Measurements from ENCODE around the gene BCL6. TPM values are rescaled to one million over a fixed set of nuclear protein-coding genes. Genes with fewer than 3 reads are reported as not detected.

BCL6 gene
- total RNA-seq, 1 donor from 2014 or later: 8.9 TPM

GRCh38 chr3:187788984-187789857 is 44.0 kb upstream of the BCL6 start:
- DNase-seq (ENCODE audit: low read depth): no peak
- Histone ChIP-seq H3K36me3 (ENCODE audit: control insufficient read depth, insufficient read depth, low read length) (no peaks in the 10 kb centered on the region), H3K27me3 (ENCODE audit: control insufficient read depth, insufficient read depth, low read length) (no peaks in the 10 kb centered on the region), H3K4me3 (ENCODE audit: low read depth, low read length) (no peak overlapping the region)
- TF ChIP-seq, protein P1, sequence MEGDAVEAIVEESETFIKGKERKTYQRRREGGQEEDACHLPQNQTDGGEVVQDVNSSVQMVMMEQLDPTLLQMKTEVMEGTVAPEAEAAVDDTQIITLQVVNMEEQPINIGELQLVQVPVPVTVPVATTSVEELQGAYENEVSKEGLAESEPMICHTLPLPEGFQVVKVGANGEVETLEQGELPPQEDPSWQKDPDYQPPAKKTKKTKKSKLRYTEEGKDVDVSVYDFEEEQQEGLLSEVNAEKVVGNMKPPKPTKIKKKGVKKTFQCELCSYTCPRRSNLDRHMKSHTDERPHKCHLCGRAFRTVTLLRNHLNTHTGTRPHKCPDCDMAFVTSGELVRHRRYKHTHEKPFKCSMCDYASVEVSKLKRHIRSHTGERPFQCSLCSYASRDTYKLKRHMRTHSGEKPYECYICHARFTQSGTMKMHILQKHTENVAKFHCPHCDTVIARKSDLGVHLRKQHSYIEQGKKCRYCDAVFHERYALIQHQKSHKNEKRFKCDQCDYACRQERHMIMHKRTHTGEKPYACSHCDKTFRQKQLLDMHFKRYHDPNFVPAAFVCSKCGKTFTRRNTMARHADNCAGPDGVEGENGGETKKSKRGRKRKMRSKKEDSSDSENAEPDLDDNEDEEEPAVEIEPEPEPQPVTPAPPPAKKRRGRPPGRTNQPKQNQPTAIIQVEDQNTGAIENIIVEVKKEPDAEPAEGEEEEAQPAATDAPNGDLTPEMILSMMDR (IDR thresholded peaks at IDR 0.05; ENCODE audit: insufficient read depth, low read length, poor library complexity, severe bottlenecking): no peak

DNA sequence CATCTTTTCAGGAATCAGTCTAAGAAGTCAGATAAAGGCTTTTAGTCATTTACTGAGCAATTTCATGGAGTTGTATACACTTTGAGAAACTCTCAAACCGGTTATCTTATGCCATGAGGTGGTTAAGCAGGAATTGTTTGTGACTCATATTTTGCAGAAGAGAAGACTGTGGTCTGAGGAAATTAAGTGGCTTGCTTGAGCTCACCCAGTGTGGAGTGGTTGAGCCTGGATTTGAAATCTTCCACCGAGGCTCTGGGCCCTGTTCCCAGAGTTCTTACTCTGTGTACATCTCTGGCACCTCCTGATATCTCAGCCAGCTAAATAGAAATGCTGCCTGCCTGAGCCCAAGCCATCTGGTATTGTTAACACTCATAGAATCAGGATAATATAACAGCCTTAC is 37.8 kb upstream of the BCL6 start:
- Histone ChIP-seq H3K27me3 (ENCODE audit: control insufficient read depth, insufficient read depth, low read length) (no peaks in the 10 kb centered on the region), H3K4me3 (ENCODE audit: low read depth, low read length) (no peak overlapping the region), H3K36me3 (ENCODE audit: control insufficient read depth, insufficient read depth, low read length) (no peaks in the 10 kb centered on the region)
- peak; percentile 64 for DNase-seq (ENCODE audit: low read depth)
- TF ChIP-seq, protein P1 (IDR thresholded peaks at IDR 0.05; ENCODE audit: insufficient read depth, low read length, poor library complexity, severe bottlenecking): no peak

- TF ChIP-seq, protein P1 (IDR thresholded peaks at IDR 0.05; ENCODE audit: insufficient read depth, low read length, poor library complexity, severe bottlenecking): no peak
- no peak overlapping the region for H3K4me3 ChIP-seq (ENCODE audit: low read depth, low read length)
- no peaks in the 10 kb centered on the region for H3K27me3 ChIP-seq (ENCODE audit: control insufficient read depth, insufficient read depth, low read length)
- DNase-seq (ENCODE audit: low read depth): no peak
- H3K36me3 ChIP-seq (ENCODE audit: control insufficient read depth, insufficient read depth, low read length): no peaks in the 10 kb centered on the region
Observed at GRCh38 chr3:187782006-187782405, 36.7 kb upstream of the BCL6 start.

- H3K36me3 ChIP-seq (ENCODE audit: control insufficient read depth, insufficient read depth, low read length): no peaks in the 10 kb centered on the region
- no peak overlapping the region for H3K4me3 ChIP-seq (ENCODE audit: low read depth, low read length)
- TF ChIP-seq, protein P1 (IDR thresholded peaks at IDR 0.05; ENCODE audit: insufficient read depth, low read length, poor library complexity, severe bottlenecking): no peak
- H3K27me3 ChIP-seq (ENCODE audit: control insufficient read depth, insufficient read depth, low read length): no peaks in the 10 kb centered on the region
- no peak for DNase-seq (ENCODE audit: low read depth)
Observed at GRCh38 chr3:187781001-187781400, 35.7 kb upstream of the BCL6 start.

DNA sequence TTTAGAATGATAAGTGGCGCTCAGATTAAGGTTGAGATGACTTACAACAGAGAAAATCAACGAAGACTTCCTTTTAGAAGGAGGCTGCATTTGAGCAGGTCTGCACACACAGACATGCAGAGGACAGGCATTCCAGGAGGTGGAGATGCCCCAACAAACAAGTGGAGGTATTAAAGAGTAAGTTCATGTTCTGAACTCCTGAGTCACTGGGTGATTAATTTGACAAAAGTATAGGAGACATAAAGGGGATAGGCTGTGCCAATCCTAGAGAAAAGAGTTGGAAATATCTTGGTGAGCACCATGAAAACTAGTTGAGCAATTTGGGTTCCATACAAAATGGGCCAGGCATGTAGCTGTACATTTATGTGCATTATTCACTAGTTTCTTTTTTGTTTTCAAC is 33.5 kb upstream of the BCL6 start:
- no peaks in the 10 kb centered on the region for H3K36me3 ChIP-seq (ENCODE audit: control insufficient read depth, insufficient read depth, low read length)
- TF ChIP-seq, protein P1 (IDR thresholded peaks at IDR 0.05; ENCODE audit: insufficient read depth, low read length, poor library complexity, severe bottlenecking): no peak
- H3K4me3 ChIP-seq (ENCODE audit: low read depth, low read length): no peak overlapping the region
- DNase-seq (ENCODE audit: low read depth): no peak
- H3K27me3 ChIP-seq (ENCODE audit: control insufficient read depth, insufficient read depth, low read length): no peaks in the 10 kb centered on the region
